Esophagus muscularis mucosa (tissue), 4 donors: ENCODE data around the gene CTRB1. TPM values are rescaled to one million over a fixed set of nuclear protein-coding genes. Genes with fewer than 3 reads are reported as not detected.

Source experiments
- DNase-seq: peaks from one replicate; pipeline ENCODE4 v3.0.0-alpha.2; 2017; ENCODE audit errors: extremely low spot score
- H3K27ac ChIP-seq, 4 donors: fragments of 200-600 bp; sonication (generic); replicated peaks in 1 of 4; 1 replicate in 3 of 4; 2 replicates in 1 of 4; pipeline ENCODE4 v1.5.1; 2016 to 2019; ENCODE audit warnings: mild to moderate bottlenecking in 1 of 4
- H3K27me3 ChIP-seq, 4 donors: fragments of 200-600 bp; sonication (generic); one replicate each; pipeline versions ENCODE4 v1.5.1 to v1.6.0; 2016 to 2019
- H3K36me3 ChIP-seq, 4 donors: fragments of 200-600 bp; sonication (generic); one replicate each; pipeline ENCODE4 v1.5.1; 2016 to 2019
- H3K4me1 ChIP-seq, 4 donors: fragments of 200-600 bp; sonication (generic); one replicate each; pipeline ENCODE4 v1.5.1; 2016 to 2019
- H3K4me3 ChIP-seq, 4 donors: fragments of 200-600 bp; sonication (generic); 1 replicate in 2 of 4; 2 replicates in 2 of 4; pipeline ENCODE4 v1.5.1; 2016 to 2019; ENCODE audit warnings: mild to moderate bottlenecking in 4 of 4, moderate library complexity in 1 of 4
- H3K9me3 ChIP-seq, 4 donors: fragments of 200-600 bp; sonication (generic); 1 replicate in 3 of 4; 2 replicates in 1 of 4; pipeline ENCODE4 v1.5.1; 2016 to 2019
- EP300 ChIP-seq: sonication (generic); formaldehyde crosslinking; IDR thresholded peaks from one replicate; pipeline ENCODE4 v1.6.1; 2017; ENCODE audit warnings: antibody characterized with exemption
- POLR2A ChIP-seq: fragments of 450-650 bp; IDR thresholded peaks from one replicate; pipeline ENCODE4 v1.6.1; 2017; ENCODE audit warnings: antibody characterized with exemption, moderate library complexity, mild to moderate bottlenecking, low read depth
- POLR2AphosphoS5 ChIP-seq, 2 donors: sonication (generic); formaldehyde crosslinking; IDR thresholded peaks; one replicate each; pipeline ENCODE4 v1.6.1; 2017; ENCODE audit warnings: antibody characterized with exemption in 2 of 2
- WGBS: methylation state at CpG from one replicate; pipeline ENCODE4 v1.1.5; 2018; 5-methylcytosine and 5-hydroxymethylcytosine counted together
- intact Hi-C: fragments of 100-400 bp; cut with DNase I; formaldehyde crosslinking; loops from one replicate; pipeline ENCODE4 v1.15.1; 2023
- total RNA-seq, 4 donors: library from RNA; depleted of rRNA; stranded (reverse); fragments of >200 nt; gene quantifications; one replicate each; pipeline versions ENCODE4 v1.1.0 to v1.2.1, GENCODE V29; 2016
- TF ChIP-seq, protein P1 (sequence below), 3 experiments: fragments of 200-600 bp in 2 of 3; fragments of 450-650 bp in 1 of 3; sonication (generic) in 2 of 3; IDR thresholded peaks; one replicate each; pipeline ENCODE4 v1.5.1; 2017 to 2019; ENCODE audit warnings: antibody characterized with exemption in 3 of 3, mild to moderate bottlenecking in 2 of 3, moderate library complexity in 1 of 3

The CTRB1 gene
- total RNA-seq, 4 donors from 2014 or later = not detected

DNA sequence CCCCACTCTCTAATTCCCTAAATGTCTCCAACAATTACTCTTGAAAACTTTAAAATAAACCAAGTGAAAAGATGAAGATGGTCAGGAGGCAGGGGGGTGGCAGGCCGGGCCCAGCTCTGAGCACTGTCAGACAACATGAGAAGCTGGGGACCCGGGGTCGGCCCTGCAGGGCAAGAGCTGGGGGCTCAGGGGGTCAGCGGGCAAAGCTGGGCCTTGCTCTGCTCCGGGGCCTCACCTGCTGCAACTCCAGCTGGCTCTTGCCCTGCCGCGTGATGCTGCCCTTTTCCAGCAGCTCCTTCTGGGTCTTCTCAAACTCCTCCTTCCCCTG, 14.8 kb downstream of the CTRB1 start:
- DNase-seq = no peak
- no peaks in the 10 kb centered on the region for H3K27me3 ChIP-seq
- WGBS = 17% methylated on average over 1 of the region's 7 CpGs
- no peaks in the 10 kb centered on the region for H3K9me3 ChIP-seq
- H3K4me3 ChIP-seq = no peak overlapping the region
- H3K36me3 ChIP-seq = peaks cover 22 to 78% (median 65%) of the 10 kb centered on the region in 4 donors
- TF ChIP-seq EP300 = no peak
- TF ChIP-seq POLR2AphosphoS5 (IDR thresholded peaks at IDR 0.05) = no peak
- no peak for TF ChIP-seq POLR2A
- TF ChIP-seq, protein P1, sequence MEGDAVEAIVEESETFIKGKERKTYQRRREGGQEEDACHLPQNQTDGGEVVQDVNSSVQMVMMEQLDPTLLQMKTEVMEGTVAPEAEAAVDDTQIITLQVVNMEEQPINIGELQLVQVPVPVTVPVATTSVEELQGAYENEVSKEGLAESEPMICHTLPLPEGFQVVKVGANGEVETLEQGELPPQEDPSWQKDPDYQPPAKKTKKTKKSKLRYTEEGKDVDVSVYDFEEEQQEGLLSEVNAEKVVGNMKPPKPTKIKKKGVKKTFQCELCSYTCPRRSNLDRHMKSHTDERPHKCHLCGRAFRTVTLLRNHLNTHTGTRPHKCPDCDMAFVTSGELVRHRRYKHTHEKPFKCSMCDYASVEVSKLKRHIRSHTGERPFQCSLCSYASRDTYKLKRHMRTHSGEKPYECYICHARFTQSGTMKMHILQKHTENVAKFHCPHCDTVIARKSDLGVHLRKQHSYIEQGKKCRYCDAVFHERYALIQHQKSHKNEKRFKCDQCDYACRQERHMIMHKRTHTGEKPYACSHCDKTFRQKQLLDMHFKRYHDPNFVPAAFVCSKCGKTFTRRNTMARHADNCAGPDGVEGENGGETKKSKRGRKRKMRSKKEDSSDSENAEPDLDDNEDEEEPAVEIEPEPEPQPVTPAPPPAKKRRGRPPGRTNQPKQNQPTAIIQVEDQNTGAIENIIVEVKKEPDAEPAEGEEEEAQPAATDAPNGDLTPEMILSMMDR (IDR thresholded peaks at IDR 0.05) = no peak
- H3K27ac ChIP-seq = peak overlapping the region; percentile 40 to 65 (median 60)
- intact Hi-C loops = loop anchor here (2.0 kb wide), 1 partner anchor 151 kb away; no protein-coding TSS in a partner anchor
- H3K4me1 ChIP-seq = peaks cover 35 to 41% (median 39%) of the 10 kb centered on the region in 4 donors

DNA sequence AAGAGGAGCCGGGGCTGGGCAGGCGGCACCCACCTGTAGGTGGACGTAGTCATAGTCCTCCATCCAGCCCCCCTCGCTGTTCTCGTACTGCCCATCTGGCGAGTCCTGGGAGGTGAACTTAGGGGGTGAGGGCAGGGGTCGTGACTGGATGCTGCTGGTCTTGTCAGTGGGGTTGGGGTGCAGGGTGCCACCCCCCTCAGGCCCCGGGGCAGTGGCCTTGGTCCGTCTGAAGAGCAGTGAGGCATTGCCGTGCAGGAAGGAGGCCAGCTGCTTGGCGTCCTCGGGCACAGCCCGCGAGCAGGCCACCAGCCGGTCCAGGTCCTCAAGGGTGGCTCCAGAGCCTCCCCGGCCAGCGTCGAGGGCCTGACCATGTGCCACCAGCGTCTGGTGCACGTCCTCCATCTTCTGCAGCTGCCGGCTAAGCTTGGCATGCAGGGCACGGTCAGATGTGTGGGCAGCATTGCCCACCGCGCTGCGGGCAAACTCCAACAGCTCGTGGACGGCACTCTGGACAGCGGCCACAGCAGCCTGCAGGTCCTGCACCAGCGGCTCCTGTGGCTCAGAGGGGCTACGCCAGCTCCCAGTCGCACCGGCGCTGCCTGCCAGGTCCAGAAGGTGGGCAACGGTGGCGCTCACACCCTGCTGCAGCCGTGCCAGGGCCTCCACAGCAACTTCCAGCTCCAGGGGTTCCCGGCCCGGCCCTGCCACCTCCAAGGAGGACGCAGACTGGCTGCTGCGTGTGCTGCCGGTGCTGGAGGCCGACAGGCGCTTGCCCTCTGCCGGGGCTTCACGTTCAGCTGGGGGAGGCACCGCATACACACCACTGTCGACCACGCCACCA, 16.3 kb downstream of the CTRB1 start:
- no peaks in the 10 kb centered on the region for H3K27me3 ChIP-seq
- H3K36me3 ChIP-seq = peaks cover 10 to 64% (median 53%) of the 10 kb centered on the region in 4 donors
- TF ChIP-seq, protein P1 (IDR thresholded peaks at IDR 0.05) = no peak
- TF ChIP-seq EP300 = no peak
- no peak for TF ChIP-seq POLR2A
- no peak for TF ChIP-seq POLR2AphosphoS5 (IDR thresholded peaks at IDR 0.05)
- H3K4me3 ChIP-seq = no peak overlapping the region
- intact Hi-C loops = loop anchor here (5.0 kb wide), 1 partner anchor 72 kb away; no protein-coding TSS in a partner anchor
- peaks cover 50 to 56% (median 52%) of the 10 kb centered on the region in 4 donors for H3K4me1 ChIP-seq
- DNase-seq = no peak
- WGBS = 80% methylated on average over 22 of the region's 48 CpGs
- H3K9me3 ChIP-seq = no peaks in the 10 kb centered on the region
- H3K27ac ChIP-seq = peak overlapping the region; percentile 40 to 65 (median 60)

DNA sequence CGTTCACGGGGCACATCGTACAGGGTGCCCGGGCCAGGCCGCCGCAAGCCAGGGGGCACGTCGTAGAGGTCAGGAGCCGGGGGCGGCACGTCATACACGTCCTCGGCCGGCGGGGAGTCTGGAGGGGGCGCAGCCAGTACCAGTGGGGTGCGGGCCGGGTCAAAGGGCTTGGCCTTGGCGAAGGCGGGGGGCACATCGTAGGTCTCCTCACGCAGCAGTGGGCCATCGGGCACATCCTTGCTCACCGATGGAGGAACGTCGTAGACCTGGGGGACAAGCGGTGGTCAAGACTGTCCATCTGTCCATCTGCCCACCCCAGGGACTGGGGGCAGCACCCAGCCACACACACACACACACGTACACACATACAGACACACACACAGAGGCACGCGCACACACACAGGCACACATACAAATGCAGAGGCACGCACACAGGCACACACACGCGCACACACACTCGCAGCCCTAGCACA, 17.0 kb downstream of the CTRB1 start:
- DNase-seq = no peak
- no peaks in the 10 kb centered on the region for H3K9me3 ChIP-seq
- no peak overlapping the region for H3K27ac ChIP-seq
- no peaks in the 10 kb centered on the region for H3K27me3 ChIP-seq
- H3K4me3 ChIP-seq = no peak overlapping the region
- WGBS = 86% methylated on average over 24 of the region's 34 CpGs
- TF ChIP-seq POLR2AphosphoS5 (IDR thresholded peaks at IDR 0.05) (no peak), EP300 (no peak), POLR2A (no peak)
- TF ChIP-seq, protein P1 (IDR thresholded peaks at IDR 0.05) = no peak
- intact Hi-C loops = loop anchor here (5.0 kb wide), 1 partner anchor 72 kb away; no protein-coding TSS in a partner anchor
- H3K36me3 ChIP-seq = peaks cover 10 to 69% (median 53%) of the 10 kb centered on the region in 4 donors
- H3K4me1 ChIP-seq = peaks cover 51 to 63% (median 54%) of the 10 kb centered on the region in 4 donors

DNA sequence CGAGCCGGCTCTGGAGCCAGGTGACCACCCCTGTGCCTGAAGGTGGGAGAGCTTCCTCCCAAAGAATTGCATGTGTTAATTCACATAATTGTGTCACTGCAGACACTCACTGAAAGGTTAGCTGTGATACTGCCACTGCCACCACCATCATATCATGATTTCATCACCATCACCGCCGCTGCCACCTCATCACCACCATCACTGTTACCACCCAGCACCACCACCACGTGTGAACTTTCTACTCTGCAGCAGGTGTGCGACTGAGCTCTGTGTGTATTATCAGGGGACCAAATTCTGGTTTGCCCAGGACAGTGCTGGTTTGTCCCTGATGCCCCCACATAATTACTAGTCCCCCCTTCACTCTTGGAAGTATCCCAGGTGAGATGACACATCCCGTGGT, 17.4 kb downstream of the CTRB1 start:
- WGBS = 83% methylated on average over 7 of the region's 7 CpGs
- Histone ChIP-seq H3K4me1 (peaks cover 51 to 64% (median 56%) of the 10 kb centered on the region in 4 donors), H3K36me3 (peaks cover 10 to 74% (median 55%) of the 10 kb centered on the region in 4 donors), H3K9me3 (no peaks in the 10 kb centered on the region), H3K4me3 (no peak overlapping the region), H3K27ac (no peak overlapping the region), H3K27me3 (no peaks in the 10 kb centered on the region)
- intact Hi-C loops = loop anchor here (5.0 kb wide), 1 partner anchor 71 kb away; no protein-coding TSS in a partner anchor
- DNase-seq = no peak
- TF ChIP-seq, protein P1 (IDR thresholded peaks at IDR 0.05) = no peak
- no peak for TF ChIP-seq POLR2AphosphoS5 (IDR thresholded peaks at IDR 0.05)
- TF ChIP-seq EP300 = no peak
- TF ChIP-seq POLR2A = no peak
